HL-60 (cell line): ENCODE data around the gene CSNK1A1.

Experiments
- DNase-seq, 2 experiments: peaks; one replicate each; pipeline ENCODE4 v3.0.0-alpha.2; 2010 to 2020; ENCODE audit warnings: low read depth in 1 of 2, low spot score in 1 of 2
- H3K27ac ChIP-seq: fragments of 250-450 bp; sonication (Bioruptor Pico); replicated peaks from 2 replicates; pipeline ENCODE4 v1.5.1; 2020; ENCODE audit warnings: mild to moderate bottlenecking, moderate library complexity
- H3K27me3 ChIP-seq: fragments of 250-450 bp; sonication (Bioruptor Pico); 2 replicates; pipeline ENCODE4 v1.5.1; 2021; ENCODE audit warnings: mild to moderate bottlenecking, moderate library complexity; ENCODE audit not compliant: insufficient read depth, poor library complexity, severe bottlenecking
- H3K4me3 ChIP-seq: replicated peaks from 2 replicates; pipeline ENCODE4 v1.5.1; 2011; ENCODE audit warnings: mild to moderate bottlenecking, control low read depth, low read length; ENCODE audit not compliant: insufficient read depth
- CTCF ChIP-seq: IDR thresholded peaks from one replicate; pipeline ENCODE4 v1.5.1; 2011; ENCODE audit warnings: low read length, control low read depth, inconsistent platforms; ENCODE audit not compliant: insufficient read depth
- GABPA ChIP-seq: IDR thresholded peaks from 2 replicates; pipeline ENCODE4 v1.6.1; 2012; ENCODE audit warnings: low read depth
- POLR2AphosphoS5 ChIP-seq: IDR thresholded peaks from 2 replicates; pipeline ENCODE4 v1.6.1; 2012; ENCODE audit warnings: low read depth
- REST ChIP-seq: IDR thresholded peaks from 2 replicates; pipeline ENCODE4 v1.6.1; 2012; ENCODE audit warnings: low read depth; ENCODE audit not compliant: insufficient replicate concordance
- SPI1 ChIP-seq: IDR thresholded peaks from 2 replicates; pipeline ENCODE4 v1.6.1; 2012; ENCODE audit warnings: low read depth, mild to moderate bottlenecking, borderline replicate concordance

Gene CSNK1A1

GRCh38 chr5:149470942-149471341 is 80.3 kb downstream of the CSNK1A1 start:
- no peak overlapping the region for H3K27ac ChIP-seq
- H3K27me3 ChIP-seq = no peaks in the 10 kb centered on the region
- no peak for DNase-seq
- no peak for TF ChIP-seq SPI1
- TF ChIP-seq GABPA = no peak
- TF ChIP-seq REST = no peak
- TF ChIP-seq POLR2AphosphoS5 = no peak
- no peak for TF ChIP-seq CTCF
- no peak overlapping the region for H3K4me3 ChIP-seq

GRCh38 chr5:149466457-149466972 is 84.7 kb downstream of the CSNK1A1 start:
- Histone ChIP-seq H3K27ac (no peak overlapping the region), H3K27me3 (no peaks in the 10 kb centered on the region), H3K4me3 (no peak overlapping the region)
- TF ChIP-seq GABPA = no peak
- TF ChIP-seq CTCF = no peak
- no peak for TF ChIP-seq REST
- TF ChIP-seq SPI1 = no peak; the same call in 1 of the 2 replicates
- no peak for TF ChIP-seq POLR2AphosphoS5
- DNase-seq = no peak

GRCh38 chr5:149464796-149465489 is 86.3 kb downstream of the CSNK1A1 start:
- TF ChIP-seq CTCF (no peak), REST (no peak), SPI1 (no peak), GABPA (no peak), POLR2AphosphoS5 (no peak)
- no peak for DNase-seq
- no peak overlapping the region for H3K27ac ChIP-seq
- H3K27me3 ChIP-seq = no peaks in the 10 kb centered on the region
- H3K4me3 ChIP-seq = no peak overlapping the region
